HG03045 (cell line): ENCODE data around the gene PHYKPL.
"Not testable (repeated sequence)": the region's sequence is repeated elsewhere in the genome, so short reads cannot be mapped to it uniquely, and the experiment has no call there.

ENCODE experiments used
- ATAC-seq: cut with Tn5 transposase; IDR thresholded peaks from one replicate; pipeline ENCODE4 v1.9.1; 2021; ENCODE audit warnings: mild to moderate bottlenecking, moderate library complexity; ENCODE audit not compliant: unreplicated experiment

Gene PHYKPL

GRCh38 chr5:178240341-178240741 is 7.7 kb upstream of the PHYKPL start:
- ATAC-seq = no peak

- not testable (repeated sequence) for ATAC-seq
These were observed 7.2 kb upstream of the PHYKPL start for GRCh38 chr5:178239626-178240301.

GRCh38 chr5:178238711-178239592 is 6.3 kb upstream of the PHYKPL start:
- no peak for ATAC-seq

- no peak for ATAC-seq
These were observed 5.7 kb upstream of the PHYKPL start for GRCh38 chr5:178238313-178238635.

- no peak for ATAC-seq
These were observed 5.1 kb upstream of the PHYKPL start for GRCh38 chr5:178237431-178238312.

- no peak for ATAC-seq
These were observed 4.1 kb upstream of the PHYKPL start for GRCh38 chr5:178236679-178237078.

GRCh38 chr5:178236126-178236525 is 3.5 kb upstream of the PHYKPL start:
- ATAC-seq = no peak

DNA sequence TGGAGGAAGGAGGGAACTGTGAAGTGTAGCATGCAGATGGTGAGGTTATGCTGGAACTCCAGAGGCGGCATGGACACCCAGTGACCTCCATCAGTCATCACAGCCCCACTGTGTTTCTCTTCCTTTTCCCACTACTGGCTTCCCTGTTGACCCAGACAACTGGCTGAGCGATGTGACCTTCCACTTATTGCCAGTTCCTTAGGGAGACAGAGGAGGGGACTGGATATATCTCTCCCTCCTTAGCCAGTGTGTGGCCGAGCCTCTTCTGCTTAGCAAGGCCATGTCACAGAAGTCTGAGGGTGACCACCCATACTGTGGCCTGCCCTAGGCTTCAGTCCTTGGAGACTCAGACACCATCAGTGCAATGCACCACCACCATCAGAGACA is 3.0 kb upstream of the PHYKPL start:
- no peak for ATAC-seq

GRCh38 chr5:178234750-178235587 is 2.4 kb upstream of the PHYKPL start:
- no peak for ATAC-seq

GRCh38 chr5:178234121-178234749 is 1.6 kb upstream of the PHYKPL start:
- ATAC-seq = no peak

- ATAC-seq = no peak
These were observed 373 bp upstream of the PHYKPL start for GRCh38 chr5:178232920-178233429.

DNA sequence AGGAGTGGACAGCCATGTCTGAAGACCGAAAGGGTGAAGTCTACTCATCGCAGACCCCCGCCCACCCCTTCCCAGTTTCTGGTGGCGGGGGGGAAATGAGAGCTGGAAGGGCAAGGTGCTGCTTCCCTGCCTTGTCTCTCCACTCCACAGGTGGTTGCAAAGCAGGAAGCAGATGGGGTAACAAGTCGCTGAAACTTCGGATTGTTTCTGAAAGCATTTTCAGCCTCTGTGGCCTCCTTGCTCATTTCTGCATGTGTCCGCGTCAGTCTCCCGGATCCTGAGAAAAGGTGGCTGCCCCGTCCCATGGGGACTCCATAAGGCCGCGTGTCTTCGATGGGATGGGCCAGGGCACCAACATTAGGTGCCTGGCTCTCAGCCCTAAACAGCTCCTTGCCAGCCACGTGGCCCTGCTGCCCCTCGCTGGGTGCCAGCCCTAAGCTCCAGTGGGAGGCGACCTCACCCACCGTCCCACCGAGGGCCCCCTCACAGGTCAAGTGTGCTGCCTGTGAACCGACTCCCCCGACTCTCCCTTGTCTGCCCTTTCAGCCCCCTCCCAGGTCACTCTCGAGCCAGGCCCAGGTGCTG is 971 bp downstream of the PHYKPL start:
- no peak for ATAC-seq

- no peak for ATAC-seq
These were observed 1.6 kb downstream of the PHYKPL start for GRCh38 chr5:178230879-178231538.

DNA sequence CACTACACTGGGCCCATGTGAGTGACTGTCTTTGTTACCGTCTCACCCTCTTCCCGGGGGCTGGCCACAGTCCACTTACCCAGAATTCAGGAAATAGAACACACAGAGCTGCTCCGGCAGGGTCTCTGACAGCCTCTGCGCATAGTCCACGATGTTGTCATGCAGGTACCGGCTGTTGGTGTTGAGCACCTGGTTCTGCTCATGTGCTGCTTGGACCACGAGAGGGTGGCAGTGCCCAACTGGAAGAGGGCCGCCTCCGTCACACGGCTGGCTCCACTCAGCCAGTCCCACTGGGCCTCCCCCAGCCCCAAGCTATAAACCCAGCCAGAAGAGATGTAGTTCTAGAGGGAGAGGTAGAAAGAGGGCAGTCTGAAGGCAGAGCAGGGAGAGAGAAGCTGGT is 2.7 kb downstream of the PHYKPL start:
- ATAC-seq = no peak

- not testable (repeated sequence) for ATAC-seq
These were observed 3.5 kb downstream of the PHYKPL start for GRCh38 chr5:178229111-178229510.

GRCh38 chr5:178228609-178229008 is 4.0 kb downstream of the PHYKPL start:
- ATAC-seq = no peak

- no peak for ATAC-seq
These were observed 4.7 kb downstream of the PHYKPL start for GRCh38 chr5:178227929-178228328.

- no peak for ATAC-seq
These were observed 5.4 kb downstream of the PHYKPL start for GRCh38 chr5:178227138-178227659.

GRCh38 chr5:178225174-178225573 is 7.4 kb downstream of the PHYKPL start:
- no peak for ATAC-seq
